MM.1S (cell line): Measurements from ENCODE around the gene UBXN6.

Experiments
- CTCF ChIP-seq: fragments of 300-600 bp; sonication (generic); IDR thresholded peaks from 2 replicates; pipeline ENCODE4 v1.5.1; 2016; ENCODE audit warnings: antibody characterized with exemption, low read length, mixed read lengths
- EZH2 ChIP-seq: fragments of 300-600 bp; sonication (generic); optimal IDR thresholded peaks from 2 replicates; pipeline ENCODE3; 2017; ENCODE audit warnings: low read depth, mild to moderate bottlenecking, antibody characterized with exemption, low read length, mixed read lengths
- EZH2phosphoT487 ChIP-seq: fragments of 300-600 bp; sonication (generic); IDR thresholded peaks from 2 replicates; pipeline ENCODE4 v1.6.1; 2018; ENCODE audit warnings: antibody characterized with exemption, low read length

- no peak for TF ChIP-seq CTCF
- TF ChIP-seq EZH2, result no peak
- TF ChIP-seq EZH2phosphoT487, result no peak
Measured at GRCh38 chr19:4448147-4448985, 9.2 kb downstream of the UBXN6 start.
